Measurements from ENCODE around the gene TMEM44.

Gene TMEM44

DNA sequence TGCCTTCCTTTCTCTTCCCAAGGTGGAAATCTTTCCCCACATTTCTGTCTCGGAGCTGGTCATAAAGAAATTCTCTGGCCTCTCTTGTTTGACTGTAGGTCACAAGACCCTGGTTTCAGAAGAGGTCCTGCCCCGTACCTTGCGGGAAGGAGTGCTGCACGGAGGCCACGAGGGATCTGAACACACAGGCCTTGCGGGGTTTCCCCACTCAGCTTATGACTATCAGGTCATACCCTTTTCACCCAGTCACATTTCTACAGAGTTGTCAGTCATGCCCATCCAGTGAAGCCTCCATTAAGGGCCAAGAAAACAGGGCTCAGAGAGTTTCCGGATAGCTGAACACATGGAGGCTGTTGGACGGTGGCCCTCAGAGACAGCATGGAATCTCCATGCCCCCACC, 91.7 kb downstream of the TMEM44 start:
- Histone ChIP-seq H3K27ac (no peak overlapping the region), H3K4me1 (ENCODE audit: low read depth, poor library complexity, severe bottlenecking) (no peaks in the 10 kb centered on the region), H3K4me2 (no peak overlapping the region), H3K4me3 (IDR thresholded peaks at IDR 0.05; ENCODE audit: insufficient read depth, low read depth, low read length) (no peak overlapping the region), H3K79me2 (ENCODE audit: insufficient read depth, low read depth) (no peaks in the 10 kb centered on the region), H3K9ac (no peak overlapping the region), H3K27me3 (ENCODE audit: insufficient read depth, low read depth) (no peaks in the 10 kb centered on the region), H2AFZ (ENCODE audit: low read depth) (no peak overlapping the region), H3K36me3 (ENCODE audit: insufficient read depth) (no peaks in the 10 kb centered on the region), H4K20me1 (ENCODE audit: insufficient read depth) (no peaks in the 10 kb centered on the region)
- TF ChIP-seq CTCF (conservative IDR thresholded peaks at IDR 0.05; ENCODE audit: low read depth, low read length) = no peak

- Histone ChIP-seq H3K79me2 (ENCODE audit: insufficient read depth, low read depth) (no peaks in the 10 kb centered on the region), H3K36me3 (ENCODE audit: insufficient read depth) (no peaks in the 10 kb centered on the region), H3K4me3 (IDR thresholded peaks at IDR 0.05; ENCODE audit: insufficient read depth, low read depth, low read length) (no peak overlapping the region), H2AFZ (ENCODE audit: low read depth) (no peak overlapping the region), H4K20me1 (ENCODE audit: insufficient read depth) (no peaks in the 10 kb centered on the region), H3K27me3 (ENCODE audit: insufficient read depth, low read depth) (no peaks in the 10 kb centered on the region), H3K4me1 (ENCODE audit: low read depth, poor library complexity, severe bottlenecking) (no peaks in the 10 kb centered on the region), H3K27ac (no peak overlapping the region), H3K4me2 (no peak overlapping the region), H3K9ac (no peak overlapping the region)
- no peak for TF ChIP-seq CTCF (conservative IDR thresholded peaks at IDR 0.05; ENCODE audit: low read depth, low read length)
Measured at GRCh38 chr3:194540274-194540905, 92.8 kb downstream of the TMEM44 start.

GRCh38 chr3:194539498-194539897, 93.7 kb downstream of the TMEM44 start:
- Histone ChIP-seq H3K79me2 (ENCODE audit: insufficient read depth, low read depth) (no peaks in the 10 kb centered on the region), H3K27ac (no peak overlapping the region), H3K4me2 (no peak overlapping the region), H3K4me3 (IDR thresholded peaks at IDR 0.05; ENCODE audit: insufficient read depth, low read depth, low read length) (no peak overlapping the region), H3K36me3 (ENCODE audit: insufficient read depth) (no peaks in the 10 kb centered on the region), H3K4me1 (ENCODE audit: low read depth, poor library complexity, severe bottlenecking) (no peaks in the 10 kb centered on the region), H3K27me3 (ENCODE audit: insufficient read depth, low read depth) (no peaks in the 10 kb centered on the region), H3K9ac (no peak overlapping the region), H4K20me1 (ENCODE audit: insufficient read depth) (no peaks in the 10 kb centered on the region), H2AFZ (ENCODE audit: low read depth) (no peak overlapping the region)
- no peak for TF ChIP-seq CTCF (conservative IDR thresholded peaks at IDR 0.05; ENCODE audit: low read depth, low read length)

- no peaks in the 10 kb centered on the region for H3K79me2 ChIP-seq (ENCODE audit: insufficient read depth, low read depth)
- H3K27ac ChIP-seq = no peak overlapping the region
- H3K4me2 ChIP-seq = no peak overlapping the region
- H3K36me3 ChIP-seq (ENCODE audit: insufficient read depth) = no peaks in the 10 kb centered on the region
- TF ChIP-seq CTCF (conservative IDR thresholded peaks at IDR 0.05; ENCODE audit: low read depth, low read length) = no peak
- H3K4me3 ChIP-seq (IDR thresholded peaks at IDR 0.05; ENCODE audit: insufficient read depth, low read depth, low read length) = no peak overlapping the region
- H3K27me3 ChIP-seq (ENCODE audit: insufficient read depth, low read depth) = no peaks in the 10 kb centered on the region
- H3K9ac ChIP-seq = no peak overlapping the region
- no peaks in the 10 kb centered on the region for H4K20me1 ChIP-seq (ENCODE audit: insufficient read depth)
- no peak overlapping the region for H2AFZ ChIP-seq (ENCODE audit: low read depth)
- no peaks in the 10 kb centered on the region for H3K4me1 ChIP-seq (ENCODE audit: low read depth, poor library complexity, severe bottlenecking)
Measured at GRCh38 chr3:194537732-194538247, 95.4 kb downstream of the TMEM44 start.

Measured in KMS-11 (cell line).